ENCODE measurements around the gene DPYD.

DNA sequence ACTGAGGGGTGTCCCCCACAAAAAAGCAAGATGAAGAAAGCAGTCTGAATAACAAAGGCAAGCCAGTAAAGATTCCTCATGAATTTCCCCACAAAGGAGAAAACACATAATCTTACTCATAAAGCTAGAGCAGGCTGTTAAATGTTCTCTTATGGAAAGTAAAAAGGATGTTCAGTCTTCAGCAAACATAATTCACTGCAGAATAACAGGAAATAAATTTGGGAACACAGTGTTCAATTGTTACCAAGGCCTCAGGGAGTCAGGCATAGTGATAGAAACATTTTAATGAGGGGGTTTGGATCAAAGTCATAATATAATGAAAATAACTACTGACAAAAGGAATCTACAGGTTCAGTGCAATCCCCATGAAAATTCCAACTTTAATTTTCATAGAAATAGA lies 297.6 kb downstream of the DPYD start:
- TF ChIP-seq, protein P1, sequence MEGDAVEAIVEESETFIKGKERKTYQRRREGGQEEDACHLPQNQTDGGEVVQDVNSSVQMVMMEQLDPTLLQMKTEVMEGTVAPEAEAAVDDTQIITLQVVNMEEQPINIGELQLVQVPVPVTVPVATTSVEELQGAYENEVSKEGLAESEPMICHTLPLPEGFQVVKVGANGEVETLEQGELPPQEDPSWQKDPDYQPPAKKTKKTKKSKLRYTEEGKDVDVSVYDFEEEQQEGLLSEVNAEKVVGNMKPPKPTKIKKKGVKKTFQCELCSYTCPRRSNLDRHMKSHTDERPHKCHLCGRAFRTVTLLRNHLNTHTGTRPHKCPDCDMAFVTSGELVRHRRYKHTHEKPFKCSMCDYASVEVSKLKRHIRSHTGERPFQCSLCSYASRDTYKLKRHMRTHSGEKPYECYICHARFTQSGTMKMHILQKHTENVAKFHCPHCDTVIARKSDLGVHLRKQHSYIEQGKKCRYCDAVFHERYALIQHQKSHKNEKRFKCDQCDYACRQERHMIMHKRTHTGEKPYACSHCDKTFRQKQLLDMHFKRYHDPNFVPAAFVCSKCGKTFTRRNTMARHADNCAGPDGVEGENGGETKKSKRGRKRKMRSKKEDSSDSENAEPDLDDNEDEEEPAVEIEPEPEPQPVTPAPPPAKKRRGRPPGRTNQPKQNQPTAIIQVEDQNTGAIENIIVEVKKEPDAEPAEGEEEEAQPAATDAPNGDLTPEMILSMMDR (IDR thresholded peaks at IDR 0.05): no peak
- TF ChIP-seq POLR2A (IDR thresholded peaks at IDR 0.05): no peak

All from uterus (tissue), 2 donors.